Measurements from ENCODE around the gene SDHAF3.
A peak's percentile ranks its signal among the peaks of the same experiment; 100 is the strongest.

The SDHAF3 gene

GRCh38 chr7:97126483-97127171 lies 9.1 kb downstream of the SDHAF3 start:
- no peak overlapping the region for H3K4me3 ChIP-seq (ENCODE audit: low read depth, low read length)
- peak; percentile 15 for DNase-seq (ENCODE audit: low read depth)
- TF ChIP-seq CTCF (conservative IDR thresholded peaks at IDR 0.05; ENCODE audit: low read depth, low read length): no peak

- no peak overlapping the region for H3K4me3 ChIP-seq (ENCODE audit: low read depth, low read length)
- no peak for DNase-seq (ENCODE audit: low read depth)
- no peak for TF ChIP-seq CTCF (conservative IDR thresholded peaks at IDR 0.05; ENCODE audit: low read depth, low read length)
Observed at GRCh38 chr7:97128736-97129135, 11.2 kb downstream of the SDHAF3 start.

- DNase-seq (ENCODE audit: low read depth): peak; percentile 33
- TF ChIP-seq CTCF (conservative IDR thresholded peaks at IDR 0.05; ENCODE audit: low read depth, low read length): no peak
- H3K4me3 ChIP-seq (ENCODE audit: low read depth, low read length): no peak overlapping the region
Observed at GRCh38 chr7:97130417-97131139, 13.1 kb downstream of the SDHAF3 start.

- no peak for DNase-seq (ENCODE audit: low read depth)
- no peak overlapping the region for H3K4me3 ChIP-seq (ENCODE audit: low read depth, low read length)
Observed at GRCh38 chr7:97133159-97133558, 15.7 kb downstream of the SDHAF3 start.

GRCh38 chr7:97138830-97139229 lies 21.3 kb downstream of the SDHAF3 start:
- no peak for DNase-seq (ENCODE audit: low read depth)
- H3K4me3 ChIP-seq (ENCODE audit: low read depth, low read length): no peak overlapping the region
- TF ChIP-seq CTCF (conservative IDR thresholded peaks at IDR 0.05; ENCODE audit: low read depth, low read length): no peak

More at GRCh38 chr7:97133159-97133558, 15.7 kb downstream of the SDHAF3 start:
- TF ChIP-seq CTCF (conservative IDR thresholded peaks at IDR 0.05; ENCODE audit: low read depth, low read length): no peak

- no peak overlapping the region for H3K4me3 ChIP-seq (ENCODE audit: low read depth, low read length)
- peak; percentile 70 for DNase-seq (ENCODE audit: low read depth)
- TF ChIP-seq CTCF (conservative IDR thresholded peaks at IDR 0.05; ENCODE audit: low read depth, low read length): peak; percentile 52
Observed at GRCh38 chr7:97145068-97145467, 27.6 kb downstream of the SDHAF3 start.
